Activated naive CD8-positive, alpha-beta T cell (primary cell): Measurements from ENCODE around the gene MMP19.
"Not testable (repeated sequence)": the region's sequence is repeated elsewhere in the genome, so short reads cannot be mapped to it uniquely, and the experiment has no call there.

Experiments used
- H3K27ac Mint-ChIP-seq: one replicate; pipeline ENCODE4 v1.8.0; 2021; ENCODE audit warnings: mixed read lengths
- H3K27me3 Mint-ChIP-seq: one replicate; pipeline ENCODE4 v1.8.0; 2021; ENCODE audit warnings: mixed read lengths
- H3K36me3 Mint-ChIP-seq: one replicate; pipeline ENCODE4 v1.8.0; 2021; ENCODE audit warnings: mixed read lengths
- H3K4me1 Mint-ChIP-seq: one replicate; pipeline ENCODE4 v1.8.0; 2021; ENCODE audit warnings: low read depth, mixed read lengths
- H3K4me3 Mint-ChIP-seq: one replicate; pipeline ENCODE4 v1.8.0; 2021; ENCODE audit warnings: mild to moderate bottlenecking, mixed read lengths
- H3K9me3 Mint-ChIP-seq: one replicate; pipeline ENCODE4 v1.8.0; 2021; ENCODE audit warnings: low read depth, mixed read lengths

MMP19 gene

GRCh38 chr12:55842681-55843429 lies at the start of gene MMP19:
Gene MMP19, minus strand, starts transcription at chr12:55842936. Its CDS starts 106 bp downstream, at chr12:55842830.
- H3K9me3 Mint-ChIP-seq = no peaks in the 10 kb centered on the region
- no peak within 1 kb of the TSS for H3K4me3 Mint-ChIP-seq
- no peak within 1 kb of the TSS for H3K27ac Mint-ChIP-seq
- peaks cover 7% of the 10 kb centered on the region for H3K4me1 Mint-ChIP-seq
- no peaks in the 10 kb centered on the region for H3K36me3 Mint-ChIP-seq
- H3K27me3 Mint-ChIP-seq = no peaks in the 10 kb centered on the region

- Mint-ChIP-seq H3K9me3 (no peaks in the 10 kb centered on the region), H3K27me3 (no peaks in the 10 kb centered on the region), H3K4me3 (no peak overlapping the region), H3K36me3 (no peaks in the 10 kb centered on the region), H3K27ac (no peak overlapping the region), H3K4me1 (no peaks in the 10 kb centered on the region)
Measured at GRCh38 chr12:55891310-55891709, 48.6 kb upstream of the MMP19 start.

- Mint-ChIP-seq H3K9me3 (no peaks in the 10 kb centered on the region), H3K36me3 (no peaks in the 10 kb centered on the region), H3K4me3 (no peak overlapping the region), H3K4me1 (peaks cover 6% of the 10 kb centered on the region), H3K27me3 (no peaks in the 10 kb centered on the region), H3K27ac (no peak overlapping the region)
Measured at GRCh38 chr12:55885113-55885512, 42.4 kb upstream of the MMP19 start.

- no peaks in the 10 kb centered on the region for H3K27me3 Mint-ChIP-seq
- no peak overlapping the region for H3K4me3 Mint-ChIP-seq
- H3K4me1 Mint-ChIP-seq = peaks cover 6% of the 10 kb centered on the region
- peaks cover 9% of the 10 kb centered on the region for H3K9me3 Mint-ChIP-seq
- no peaks in the 10 kb centered on the region for H3K36me3 Mint-ChIP-seq
- H3K27ac Mint-ChIP-seq = no peak overlapping the region
Measured at GRCh38 chr12:55877824-55878223, 35.1 kb upstream of the MMP19 start.

- no peak overlapping the region for H3K27ac Mint-ChIP-seq
- no peak overlapping the region for H3K4me3 Mint-ChIP-seq
- no peaks in the 10 kb centered on the region for H3K36me3 Mint-ChIP-seq
- no peaks in the 10 kb centered on the region for H3K27me3 Mint-ChIP-seq
- peaks cover 3% of the 10 kb centered on the region for H3K4me1 Mint-ChIP-seq
- H3K9me3 Mint-ChIP-seq = peaks cover 9% of the 10 kb centered on the region
Measured at GRCh38 chr12:55875704-55876467, 33.1 kb upstream of the MMP19 start.

GRCh38 chr12:55874443-55874842 lies 31.7 kb upstream of the MMP19 start:
- no peak overlapping the region for H3K27ac Mint-ChIP-seq
- no peaks in the 10 kb centered on the region for H3K27me3 Mint-ChIP-seq
- H3K4me3 Mint-ChIP-seq = no peak overlapping the region
- H3K36me3 Mint-ChIP-seq = no peaks in the 10 kb centered on the region
- H3K9me3 Mint-ChIP-seq = peaks cover 9% of the 10 kb centered on the region
- no peaks in the 10 kb centered on the region for H3K4me1 Mint-ChIP-seq

- not testable (repeated sequence) for H3K36me3 Mint-ChIP-seq, H3K4me3 Mint-ChIP-seq, H3K27ac Mint-ChIP-seq
Measured at GRCh38 chr12:55866454-55867004, 23.8 kb upstream of the MMP19 start.

GRCh38 chr12:55865327-55865726 lies 22.6 kb upstream of the MMP19 start:
- Mint-ChIP-seq H3K27me3 (no peaks in the 10 kb centered on the region), H3K27ac (no peak overlapping the region), H3K36me3 (peaks cover 2% of the 10 kb centered on the region)

More at GRCh38 chr12:55866454-55867004, 23.8 kb upstream of the MMP19 start:
- H3K9me3 Mint-ChIP-seq, H3K27me3 Mint-ChIP-seq, H3K4me1 Mint-ChIP-seq: not testable (repeated sequence)

GRCh38 chr12:55862931-55863330 lies 20.2 kb upstream of the MMP19 start:
- H3K4me3 Mint-ChIP-seq, H3K27ac Mint-ChIP-seq, H3K27me3 Mint-ChIP-seq, H3K36me3 Mint-ChIP-seq, H3K4me1 Mint-ChIP-seq, H3K9me3 Mint-ChIP-seq: not testable (repeated sequence)

More at GRCh38 chr12:55865327-55865726, 22.6 kb upstream of the MMP19 start:
- no peaks in the 10 kb centered on the region for H3K4me1 Mint-ChIP-seq
- H3K9me3 Mint-ChIP-seq = no peaks in the 10 kb centered on the region
- H3K4me3 Mint-ChIP-seq = no peak overlapping the region

- Mint-ChIP-seq H3K4me3 (no peak overlapping the region), H3K27ac (no peak overlapping the region), H3K4me1 (no peaks in the 10 kb centered on the region), H3K9me3 (no peaks in the 10 kb centered on the region), H3K36me3 (peaks cover 2% of the 10 kb centered on the region), H3K27me3 (no peaks in the 10 kb centered on the region)
Measured at GRCh38 chr12:55862286-55862685, 19.6 kb upstream of the MMP19 start.

GRCh38 chr12:55861871-55862270 lies 19.1 kb upstream of the MMP19 start:
- Mint-ChIP-seq H3K4me1 (no peaks in the 10 kb centered on the region), H3K9me3 (no peaks in the 10 kb centered on the region), H3K4me3 (no peak overlapping the region), H3K36me3 (peaks cover 2% of the 10 kb centered on the region), H3K27ac (no peak overlapping the region), H3K27me3 (no peaks in the 10 kb centered on the region)

GRCh38 chr12:55861396-55861795 lies 18.7 kb upstream of the MMP19 start:
- Mint-ChIP-seq H3K4me3 (no peak overlapping the region), H3K36me3 (peaks cover 2% of the 10 kb centered on the region), H3K9me3 (no peaks in the 10 kb centered on the region), H3K27ac (no peak overlapping the region), H3K27me3 (no peaks in the 10 kb centered on the region), H3K4me1 (no peaks in the 10 kb centered on the region)

GRCh38 chr12:55852740-55853139 lies 10.0 kb upstream of the MMP19 start:
- Mint-ChIP-seq H3K27ac (no peak overlapping the region), H3K4me1 (no peaks in the 10 kb centered on the region), H3K27me3 (no peaks in the 10 kb centered on the region), H3K9me3 (no peaks in the 10 kb centered on the region), H3K4me3 (no peak overlapping the region), H3K36me3 (no peaks in the 10 kb centered on the region)

GRCh38 chr12:55850893-55851292 lies 8.2 kb upstream of the MMP19 start:
- Mint-ChIP-seq H3K4me1 (peaks cover 5% of the 10 kb centered on the region), H3K4me3 (no peak overlapping the region), H3K27me3 (no peaks in the 10 kb centered on the region), H3K9me3 (no peaks in the 10 kb centered on the region), H3K36me3 (no peaks in the 10 kb centered on the region), H3K27ac (no peak overlapping the region)

- no peaks in the 10 kb centered on the region for H3K9me3 Mint-ChIP-seq
- no peaks in the 10 kb centered on the region for H3K27me3 Mint-ChIP-seq
- H3K36me3 Mint-ChIP-seq = no peaks in the 10 kb centered on the region
- H3K27ac Mint-ChIP-seq = no peak overlapping the region
- peaks cover 5% of the 10 kb centered on the region for H3K4me1 Mint-ChIP-seq
- H3K4me3 Mint-ChIP-seq = no peak overlapping the region
Measured at GRCh38 chr12:55850401-55850800, 7.7 kb upstream of the MMP19 start.
